Right lobe of liver (tissue), 4 donors: ENCODE results near the gene SPATS2L.
A peak's percentile ranks its signal among the peaks of the same experiment; 100 is the strongest.

Experiments used
- CTCF ChIP-seq, 4 donors: fragments of 200-600 bp in 3 of 4; fragments of 450-650 bp in 1 of 4; IDR thresholded peaks; one replicate each; pipeline versions ENCODE4 v1.5.1 to v1.8.0; 2016 to 2022; ENCODE audit warnings: antibody characterized with exemption in 4 of 4, mild to moderate bottlenecking in 2 of 4
- POLR2A ChIP-seq: fragments of 450-650 bp; IDR thresholded peaks from one replicate; pipeline ENCODE4 v1.6.1; 2017; ENCODE audit warnings: antibody characterized with exemption, mild to moderate bottlenecking
- donor health status: DM: no; HTN: no; CAD: no.
- donor health status: DM: no; HTN: no; CAD: no.
- donor health status: DM: no; HTN: yes; CAD: no.

GRCh38 chr2:200471324-200471848 is 164.9 kb downstream of the SPATS2L start:
- TF ChIP-seq CTCF (IDR thresholded peaks at IDR 0.05) (peak; percentile 44 to 50 (median 45)), POLR2A (no peak)
